Vagina (tissue), 2 donors: ENCODE results near the gene BNC2. TPM values are rescaled to one million over a fixed set of nuclear protein-coding genes. Genes with fewer than 3 reads are reported as not detected.

Experiments used
- DNase-seq, 2 donors: peaks; one replicate each; pipeline ENCODE4 v3.0.0-alpha.2; 2017; ENCODE audit errors: extremely low spot score in 2 of 2
- H3K27ac ChIP-seq: fragments of 200-600 bp; sonication (generic); one replicate; pipeline ENCODE4 v1.5.1; 2019
- H3K27me3 ChIP-seq: fragments of 200-600 bp; sonication (generic); one replicate; pipeline ENCODE4 v1.5.1; 2019
- H3K36me3 ChIP-seq, 2 donors: fragments of 200-600 bp; sonication (generic); one replicate each; pipeline ENCODE4 v1.5.1; 2017 to 2019
- H3K4me1 ChIP-seq: fragments of 200-600 bp; sonication (generic); one replicate; pipeline ENCODE4 v1.5.1; 2019
- H3K4me3 ChIP-seq, 2 donors: fragments of 200-600 bp; sonication (generic); 1 replicate in 1 of 2; 2 replicates in 1 of 2; pipeline ENCODE4 v1.5.1; 2016 to 2019
- H3K9me3 ChIP-seq: fragments of 200-600 bp; sonication (generic); one replicate; pipeline ENCODE4 v1.5.1; 2019
- POLR2A ChIP-seq, 2 donors: fragments of 450-650 bp; IDR thresholded peaks; one replicate each; pipeline ENCODE4 v1.6.1; 2017; ENCODE audit warnings: antibody characterized with exemption in 2 of 2, mild to moderate bottlenecking in 2 of 2, moderate library complexity in 2 of 2
- POLR2AphosphoS5 ChIP-seq, 2 donors: sonication (generic); formaldehyde crosslinking; IDR thresholded peaks; one replicate each; pipeline ENCODE4 v1.9.0; 2017; ENCODE audit warnings: antibody characterized with exemption in 2 of 2, mild to moderate bottlenecking in 2 of 2, low read depth in 1 of 2; ENCODE audit not compliant: insufficient read depth in 1 of 2
- intact Hi-C: fragments of 100-400 bp; cut with DNase I; formaldehyde crosslinking; loops from one replicate; pipeline ENCODE4 v1.15.1; 2023
- total RNA-seq: library from RNA; depleted of rRNA; stranded (reverse); fragments of >200 nt; gene quantifications from one replicate; pipeline ENCODE4 v1.2.3, GENCODE V29; 2016
- TF ChIP-seq, protein P1 (sequence below), 3 experiments: fragments of 450-650 bp in 2 of 3; fragments of 200-600 bp in 1 of 3; sonication (generic) in 1 of 3; IDR thresholded peaks; one replicate each; pipeline ENCODE4 v1.5.1; 2017 to 2019; ENCODE audit warnings: antibody characterized with exemption in 3 of 3, mild to moderate bottlenecking in 2 of 3, moderate library complexity in 2 of 3

Gene BNC2
- total RNA-seq, 1 donor from 2014 or later: 33.9 TPM

- DNase-seq: no peak
- H3K9me3 ChIP-seq: no peaks in the 10 kb centered on the region
- no peaks in the 10 kb centered on the region for H3K27me3 ChIP-seq
- no peak for TF ChIP-seq POLR2A (IDR thresholded peaks at IDR 0.05)
- no peak overlapping the region for H3K4me3 ChIP-seq
- H3K36me3 ChIP-seq: no peaks in the 10 kb centered on the region
- H3K4me1 ChIP-seq: no peaks in the 10 kb centered on the region
- no peak overlapping the region for H3K27ac ChIP-seq
- intact Hi-C loops: no loop called here
Measured at GRCh38 chr9:16681652-16681987, 188.8 kb downstream of the BNC2 start.

DNA sequence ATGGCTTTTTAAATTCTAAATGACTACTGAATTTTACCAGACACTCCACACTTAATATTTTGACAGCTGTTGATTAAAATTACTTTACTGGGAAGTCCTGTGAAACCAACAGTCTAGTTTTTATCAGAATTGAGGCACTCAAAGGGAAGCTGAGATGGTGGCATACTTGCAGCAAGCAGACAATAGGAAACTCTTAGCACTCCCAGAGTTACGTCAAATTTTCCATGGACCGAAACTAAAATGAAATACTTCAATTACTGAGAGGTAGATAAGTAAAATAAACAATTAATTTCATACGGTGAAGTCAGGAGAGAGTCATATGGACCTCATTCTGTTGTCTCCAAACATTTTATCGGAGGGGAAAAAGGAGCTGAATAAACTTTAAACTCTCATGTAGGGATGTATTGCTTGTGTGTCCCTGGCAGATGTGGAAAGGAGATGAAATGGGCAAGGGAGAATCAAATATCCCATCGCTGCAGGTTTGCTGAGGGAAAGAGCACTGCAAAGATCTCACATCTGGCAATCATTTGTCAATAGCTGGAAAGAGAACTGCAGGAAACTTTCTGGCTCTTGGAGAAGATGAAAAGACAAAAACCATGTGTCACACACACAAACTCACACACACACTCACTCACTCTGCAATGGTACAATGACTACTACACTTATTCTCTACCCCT lies 189.4 kb downstream of the BNC2 start:
- intact Hi-C loops: no loop called here
- Histone ChIP-seq H3K4me1 (no peaks in the 10 kb centered on the region), H3K27ac (no peak overlapping the region), H3K9me3 (no peaks in the 10 kb centered on the region), H3K4me3 (no peak overlapping the region), H3K27me3 (no peaks in the 10 kb centered on the region), H3K36me3 (no peaks in the 10 kb centered on the region)
- DNase-seq: no peak
- TF ChIP-seq POLR2AphosphoS5 (IDR thresholded peaks at IDR 0.05; ENCODE audit: insufficient read depth in 1 of 2, low read depth in 1 of 2): no peak
- TF ChIP-seq, protein P1, sequence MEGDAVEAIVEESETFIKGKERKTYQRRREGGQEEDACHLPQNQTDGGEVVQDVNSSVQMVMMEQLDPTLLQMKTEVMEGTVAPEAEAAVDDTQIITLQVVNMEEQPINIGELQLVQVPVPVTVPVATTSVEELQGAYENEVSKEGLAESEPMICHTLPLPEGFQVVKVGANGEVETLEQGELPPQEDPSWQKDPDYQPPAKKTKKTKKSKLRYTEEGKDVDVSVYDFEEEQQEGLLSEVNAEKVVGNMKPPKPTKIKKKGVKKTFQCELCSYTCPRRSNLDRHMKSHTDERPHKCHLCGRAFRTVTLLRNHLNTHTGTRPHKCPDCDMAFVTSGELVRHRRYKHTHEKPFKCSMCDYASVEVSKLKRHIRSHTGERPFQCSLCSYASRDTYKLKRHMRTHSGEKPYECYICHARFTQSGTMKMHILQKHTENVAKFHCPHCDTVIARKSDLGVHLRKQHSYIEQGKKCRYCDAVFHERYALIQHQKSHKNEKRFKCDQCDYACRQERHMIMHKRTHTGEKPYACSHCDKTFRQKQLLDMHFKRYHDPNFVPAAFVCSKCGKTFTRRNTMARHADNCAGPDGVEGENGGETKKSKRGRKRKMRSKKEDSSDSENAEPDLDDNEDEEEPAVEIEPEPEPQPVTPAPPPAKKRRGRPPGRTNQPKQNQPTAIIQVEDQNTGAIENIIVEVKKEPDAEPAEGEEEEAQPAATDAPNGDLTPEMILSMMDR (IDR thresholded peaks at IDR 0.05): no peak
- TF ChIP-seq POLR2A (IDR thresholded peaks at IDR 0.05): no peak

- H3K27me3 ChIP-seq: no peaks in the 10 kb centered on the region
- DNase-seq: no peak
- no peaks in the 10 kb centered on the region for H3K4me1 ChIP-seq
- H3K36me3 ChIP-seq: no peaks in the 10 kb centered on the region
- no peak for TF ChIP-seq POLR2A (IDR thresholded peaks at IDR 0.05)
- TF ChIP-seq, protein P1 (IDR thresholded peaks at IDR 0.05): no peak
- TF ChIP-seq POLR2AphosphoS5 (IDR thresholded peaks at IDR 0.05; ENCODE audit: insufficient read depth in 1 of 2, low read depth in 1 of 2): no peak
- no peak overlapping the region for H3K4me3 ChIP-seq
- no peak overlapping the region for H3K27ac ChIP-seq
- intact Hi-C loops: no loop called here
- no peaks in the 10 kb centered on the region for H3K9me3 ChIP-seq
Measured at GRCh38 chr9:16680541-16680940, 189.9 kb downstream of the BNC2 start.

GRCh38 chr9:16679327-16679821 lies 191.1 kb downstream of the BNC2 start:
- Histone ChIP-seq H3K27ac (no peak overlapping the region), H3K9me3 (no peaks in the 10 kb centered on the region), H3K27me3 (no peaks in the 10 kb centered on the region), H3K36me3 (no peaks in the 10 kb centered on the region), H3K4me3 (no peak overlapping the region), H3K4me1 (no peaks in the 10 kb centered on the region)
- TF ChIP-seq POLR2AphosphoS5 (IDR thresholded peaks at IDR 0.05; ENCODE audit: insufficient read depth in 1 of 2, low read depth in 1 of 2) (no peak), POLR2A (IDR thresholded peaks at IDR 0.05) (no peak)
- TF ChIP-seq, protein P1 (IDR thresholded peaks at IDR 0.05): no peak
- DNase-seq: no peak
- intact Hi-C loops: no loop called here

DNA sequence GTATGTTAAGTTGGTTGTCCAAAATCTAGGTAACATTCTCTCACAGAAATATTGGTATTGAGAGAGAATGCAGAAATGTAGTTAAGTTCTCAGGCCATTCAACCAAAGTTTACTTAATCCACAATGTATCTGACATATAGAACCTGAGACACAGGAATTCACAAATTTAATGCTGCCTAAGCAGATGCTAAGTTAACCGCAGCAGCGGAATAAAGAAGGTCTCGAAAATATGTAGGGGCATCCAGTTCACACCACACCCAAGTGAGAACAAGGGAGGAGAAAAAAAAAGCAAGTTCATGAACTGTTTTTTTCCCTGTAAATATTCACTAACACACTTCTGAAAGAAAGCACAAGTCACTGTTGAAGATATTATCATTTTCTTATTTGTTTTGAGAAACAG lies 194.0 kb downstream of the BNC2 start:
- no peak overlapping the region for H3K4me3 ChIP-seq
- H3K4me1 ChIP-seq: no peaks in the 10 kb centered on the region
- H3K9me3 ChIP-seq: no peaks in the 10 kb centered on the region
- intact Hi-C loops: no loop called here
- no peak for TF ChIP-seq POLR2A (IDR thresholded peaks at IDR 0.05)
- TF ChIP-seq, protein P1 (IDR thresholded peaks at IDR 0.05): no peak
- no peak for TF ChIP-seq POLR2AphosphoS5 (IDR thresholded peaks at IDR 0.05; ENCODE audit: insufficient read depth in 1 of 2, low read depth in 1 of 2)
- DNase-seq: no peak
- no peaks in the 10 kb centered on the region for H3K27me3 ChIP-seq
- H3K36me3 ChIP-seq: no peaks in the 10 kb centered on the region
- no peak overlapping the region for H3K27ac ChIP-seq
